ENCODE measurements around the gene COL9A2. TPM values are rescaled to one million over a fixed set of nuclear protein-coding genes. Genes with fewer than 3 reads are reported as not detected.

COL9A2 gene
- total RNA-seq (1 to 10 TPM; 3.5 to 4.6 (median 3.8) TPM), total RNA-seq (1.4 to 11.2 (median 5.6) reads per million in 29 experiments)
- 1.6 TPM for total RNA-seq (2013)

DNA sequence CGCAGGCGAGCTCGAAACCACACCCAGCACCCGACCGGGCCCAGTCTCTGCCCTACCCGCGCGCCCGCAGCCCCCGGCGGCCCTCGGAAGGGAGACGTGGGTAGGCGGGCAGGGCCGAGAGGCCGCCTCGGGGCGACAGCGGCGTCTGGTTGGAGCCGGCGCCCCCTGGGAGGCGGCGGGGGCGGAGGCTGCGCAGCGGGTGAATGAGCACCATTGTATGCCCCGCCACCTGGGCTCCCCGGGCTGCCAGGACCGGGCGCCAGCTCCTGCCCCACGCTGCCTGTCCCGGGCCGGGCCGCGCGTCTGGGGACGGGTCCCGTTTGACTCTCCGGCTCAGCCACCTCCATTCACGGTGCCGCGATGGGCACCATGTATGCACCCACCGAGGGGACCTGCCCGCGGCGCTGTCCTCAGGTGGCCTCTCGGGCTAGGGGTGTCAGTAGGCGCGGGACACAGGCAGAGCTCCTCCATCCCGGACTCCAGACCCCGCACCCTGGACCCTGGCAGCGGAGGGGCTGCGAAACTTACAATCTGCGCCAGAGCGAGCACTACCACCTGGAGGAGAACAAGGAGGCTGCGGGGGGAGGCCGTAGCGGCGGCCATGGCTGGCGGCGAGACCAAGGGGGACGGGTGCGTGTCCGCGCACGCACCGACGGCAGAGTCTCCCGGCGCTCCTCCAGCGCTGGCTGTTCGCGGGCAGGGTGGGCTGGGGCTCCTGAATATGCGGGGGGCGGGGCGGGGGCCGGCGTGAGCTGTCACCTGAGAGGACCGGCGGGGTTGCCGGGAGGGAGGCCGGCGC lies at the start of gene COL9A2:
Gene COL9A2 (minus strand): TSS at position 692 of the 799 bp plus-strand sequence. CDS start 89 bp downstream, at position 603.
- 2% methylated on average over 83 of the region's 84 CpGs for WGBS (ENCODE audit: insufficient coverage)
- POLR2A ChIA-PET, result interaction anchor here in 1 of 2 donors (0.6 to 1.3 kb wide), 2 partner anchors 61 to 91 kb away, joined by 3 read pairs; no protein-coding TSS in a partner anchor

GRCh38 chr1:40363721-40364120 lies 46.6 kb upstream of the COL9A2 start:
- Mint-ChIP-seq H3K4me3 (no peak overlapping the region), H3K9me3 (peaks cover 0 to 4% (median 4%) of the 10 kb centered on the region in 3 donors), H3K27ac (no peak overlapping the region), H3K27me3 (no peaks in the 10 kb centered on the region), H3K4me1 (peaks cover 0 to 6% (median 4%) of the 10 kb centered on the region in 3 donors), H3K36me3 (no peaks in the 10 kb centered on the region)
- Histone ChIP-seq H3K27ac (ENCODE audit: low read length) (no peak overlapping the region), H3K9me3 (peaks cover 2% of the 10 kb centered on the region), H3K27me3 (replicated peaks in 1 of 2; ENCODE audit: control insufficient read depth in 2 of 2, extremely low read depth in 1 of 2, insufficient read depth in 2 of 2, low read length in 1 of 2) (peaks cover 0 to 11% of the 10 kb centered on the region in 2 experiments), H3K4me1 (ENCODE audit: control insufficient read depth in 1 of 2, extremely low read depth in 1 of 2, insufficient read depth in 2 of 2, low read length in 2 of 2) (no peaks in the 10 kb centered on the region), H3K4me3 (ENCODE audit: control insufficient read depth in 1 of 2, extremely low read depth in 1 of 2, low read length in 1 of 2) (no peak overlapping the region), H3K36me3 (ENCODE audit: control insufficient read depth in 2 of 2, extremely low read depth in 1 of 2, insufficient read depth in 1 of 2, low read length in 1 of 2) (no peaks in the 10 kb centered on the region)
- no peak for ATAC-seq (replicated peaks in 1 of 4)
- ChIA-PET POLR2A (interaction anchor here in 1 of 2 donors (0.5 to 1.7 kb wide), 2 partner anchors 10 to 345 kb away, joined by 5 to 7 read pairs; partner anchors contain the start of gene SMAP2), CTCF (interaction anchor here (0.5 to 3.0 kb wide), 6 partner anchors 10 to 251 kb away, joined by 3 to 12 read pairs (median 4); partner anchors contain the start of gene SMAP2 (in 1 of the 2))
- no CpG with 5 or more reads among the region's 2 CpGs for WGBS (ENCODE audit: insufficient coverage)
- no peak for DNase-seq

More for the DNA sequence above, at the start of gene COL9A2:
- Histone ChIP-seq H3K4me3 (ENCODE audit: control insufficient read depth in 1 of 2, extremely low read depth in 1 of 2, low read length in 1 of 2) (peak within 1 kb of the TSS; percentile 61 to 85), H3K9me3 (no peaks in the 10 kb centered on the region), H3K27me3 (replicated peaks in 1 of 2; ENCODE audit: control insufficient read depth in 2 of 2, extremely low read depth in 1 of 2, insufficient read depth in 2 of 2, low read length in 1 of 2) (peaks cover 2 to 33% of the 10 kb centered on the region in 2 experiments), H3K27ac (ENCODE audit: low read length) (no peak within 1 kb of the TSS), H3K36me3 (ENCODE audit: control insufficient read depth in 2 of 2, extremely low read depth in 1 of 2, insufficient read depth in 1 of 2, low read length in 1 of 2) (no peaks in the 10 kb centered on the region), H3K4me1 (ENCODE audit: control insufficient read depth in 1 of 2, extremely low read depth in 1 of 2, insufficient read depth in 2 of 2, low read length in 2 of 2) (peaks cover 13 to 46% of the 10 kb centered on the region in 2 experiments)
- peak in 34 of 35 experiments; percentile 24 to 74 (median 54) for DNase-seq
- peaks cover 9 to 10% of the 10 kb centered on the region in 2 donors for H3K27me3 Mint-ChIP-seq
- H3K36me3 Mint-ChIP-seq, result no peaks in the 10 kb centered on the region
- no peak within 1 kb of the TSS for H3K27ac Mint-ChIP-seq
- CTCF ChIA-PET, result interaction anchor here in 1 of 2 donors (0.8 to 3.4 kb wide), 7 partner anchors 22 to 189 kb away, joined by 5 to 20 read pairs (median 11); partner anchors contain the start of gene ZMPSTE24
- peak within 1 kb of the TSS; percentile 81 to 90 (median 83) for H3K4me3 Mint-ChIP-seq
- peaks cover 33 to 53% (median 40%) of the 10 kb centered on the region in 3 donors for H3K4me1 Mint-ChIP-seq
- ATAC-seq (replicated peaks in 1 of 4), result peak; percentile 68 to 76 (median 72)
- H3K9me3 Mint-ChIP-seq, result no peaks in the 10 kb centered on the region

DNA sequence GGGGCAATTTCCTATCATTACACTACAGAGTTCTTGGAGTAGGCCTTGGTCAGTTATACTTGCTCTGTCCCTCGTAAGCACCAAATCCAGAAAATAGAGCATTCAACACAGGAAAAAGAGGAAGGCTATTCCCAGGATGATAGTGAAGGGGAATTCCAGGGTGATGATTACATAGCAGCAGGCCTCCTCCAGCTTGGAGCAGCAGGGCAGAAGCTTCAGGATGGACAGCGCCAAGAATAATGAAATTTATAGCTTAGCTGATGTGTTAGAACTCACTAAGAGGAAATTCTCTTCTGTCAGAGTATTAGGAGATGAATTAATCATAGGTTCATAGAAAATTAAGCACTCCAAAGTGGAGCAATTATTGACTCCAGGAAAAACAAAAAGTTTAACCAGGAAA lies 45.6 kb upstream of the COL9A2 start:
- CTCF ChIA-PET, result interaction anchor here in 1 of 2 donors (3.0 kb wide), 1 partner anchor 25 kb away, joined by 12 read pairs; no protein-coding TSS in a partner anchor
- no CpG with 5 or more reads among the region's 2 CpGs for WGBS (ENCODE audit: insufficient coverage)
- H3K27ac Mint-ChIP-seq, result no peak overlapping the region

DNA sequence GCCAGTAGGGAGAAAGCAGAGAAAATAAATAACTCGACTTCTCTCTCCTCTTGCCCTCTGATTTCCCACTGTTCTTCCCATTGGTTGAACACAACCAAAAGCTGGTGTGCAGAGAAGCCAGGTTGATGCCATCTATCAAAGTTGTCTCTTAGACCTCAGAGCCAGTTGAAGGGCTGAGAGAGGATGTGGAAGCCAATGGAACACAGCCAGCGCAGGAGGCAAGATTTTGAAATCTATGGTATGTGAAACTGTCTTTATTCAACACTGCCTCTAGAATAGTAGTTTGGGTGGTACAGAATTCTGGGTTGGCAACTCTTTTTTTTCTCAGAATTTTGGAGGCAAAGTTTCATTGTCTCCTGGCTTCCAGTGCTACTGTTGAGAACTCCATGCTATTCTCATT lies 45.1 kb upstream of the COL9A2 start:
- ATAC-seq (replicated peaks in 1 of 4), result no peak
- no peak overlapping the region for H3K27ac ChIP-seq (ENCODE audit: low read length)
- ChIA-PET POLR2A (interaction anchor here in 1 of 2 donors (0.6 kb wide), 1 partner anchor 78 kb away, joined by 5 read pairs; no protein-coding TSS in a partner anchor), CTCF (no interaction called here)
- peaks cover 2% of the 10 kb centered on the region for H3K9me3 ChIP-seq
- H3K27me3 ChIP-seq (replicated peaks in 1 of 2; ENCODE audit: control insufficient read depth in 2 of 2, extremely low read depth in 1 of 2, insufficient read depth in 2 of 2, low read length in 1 of 2), result peaks cover 0 to 11% of the 10 kb centered on the region in 2 experiments
- Mint-ChIP-seq H3K4me1 (peaks cover 0 to 6% (median 4%) of the 10 kb centered on the region in 3 donors), H3K27ac (no peak overlapping the region), H3K9me3 (peaks cover 0 to 4% (median 4%) of the 10 kb centered on the region in 3 donors), H3K4me3 (no peak overlapping the region), H3K36me3 (no peaks in the 10 kb centered on the region), H3K27me3 (no peaks in the 10 kb centered on the region)
- no peak for DNase-seq
- WGBS (ENCODE audit: insufficient coverage), result no CpG with 5 or more reads among the region's 2 CpGs
- no peak overlapping the region for H3K4me3 ChIP-seq (ENCODE audit: control insufficient read depth in 1 of 2, extremely low read depth in 1 of 2, low read length in 1 of 2)
- H3K36me3 ChIP-seq (ENCODE audit: control insufficient read depth in 2 of 2, extremely low read depth in 1 of 2, insufficient read depth in 1 of 2, low read length in 1 of 2), result no peaks in the 10 kb centered on the region
- no peaks in the 10 kb centered on the region for H3K4me1 ChIP-seq (ENCODE audit: control insufficient read depth in 1 of 2, extremely low read depth in 1 of 2, insufficient read depth in 2 of 2, low read length in 2 of 2)

More for the DNA sequence above, 45.6 kb upstream of the COL9A2 start:
- POLR2A ChIA-PET, result no interaction called here
- Histone ChIP-seq H3K27ac (ENCODE audit: low read length) (no peak overlapping the region), H3K9me3 (peaks cover 2% of the 10 kb centered on the region), H3K4me1 (ENCODE audit: control insufficient read depth in 1 of 2, extremely low read depth in 1 of 2, insufficient read depth in 2 of 2, low read length in 2 of 2) (no peaks in the 10 kb centered on the region), H3K27me3 (replicated peaks in 1 of 2; ENCODE audit: control insufficient read depth in 2 of 2, extremely low read depth in 1 of 2, insufficient read depth in 2 of 2, low read length in 1 of 2) (peaks cover 0 to 11% of the 10 kb centered on the region in 2 experiments), H3K36me3 (ENCODE audit: control insufficient read depth in 2 of 2, extremely low read depth in 1 of 2, insufficient read depth in 1 of 2, low read length in 1 of 2) (no peaks in the 10 kb centered on the region), H3K4me3 (ENCODE audit: control insufficient read depth in 1 of 2, extremely low read depth in 1 of 2, low read length in 1 of 2) (no peak overlapping the region)
- Mint-ChIP-seq H3K9me3 (peaks cover 0 to 4% (median 4%) of the 10 kb centered on the region in 3 donors), H3K4me1 (peaks cover 0 to 6% (median 4%) of the 10 kb centered on the region in 3 donors), H3K4me3 (no peak overlapping the region), H3K36me3 (no peaks in the 10 kb centered on the region), H3K27me3 (no peaks in the 10 kb centered on the region)
- no peak for DNase-seq
- ATAC-seq (replicated peaks in 1 of 4), result no peak

DNA sequence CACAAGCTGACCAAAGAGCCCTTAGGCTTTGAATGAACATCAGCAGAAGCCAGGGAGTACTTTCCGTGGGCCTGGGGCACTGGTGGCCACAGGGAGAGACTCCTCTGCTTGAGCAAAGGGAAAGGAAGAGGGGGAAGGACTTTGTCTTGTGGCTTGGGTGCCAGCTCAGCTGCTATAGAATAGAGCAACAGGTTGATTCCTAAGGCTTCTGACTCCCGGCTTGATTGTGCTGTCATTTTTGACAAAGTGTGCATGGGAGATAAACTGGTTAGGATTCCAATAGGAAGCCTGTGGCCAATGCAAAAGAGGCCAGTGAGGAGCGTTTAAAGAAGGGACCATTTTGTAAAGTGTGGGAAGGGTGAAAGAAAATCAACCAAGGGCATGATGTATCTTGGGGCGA lies 44.6 kb upstream of the COL9A2 start:
- Histone ChIP-seq H3K9me3 (peaks cover 2% of the 10 kb centered on the region), H3K4me3 (ENCODE audit: control insufficient read depth in 1 of 2, extremely low read depth in 1 of 2, low read length in 1 of 2) (no peak overlapping the region), H3K27me3 (replicated peaks in 1 of 2; ENCODE audit: control insufficient read depth in 2 of 2, extremely low read depth in 1 of 2, insufficient read depth in 2 of 2, low read length in 1 of 2) (peaks cover 0 to 11% of the 10 kb centered on the region in 2 experiments), H3K27ac (ENCODE audit: low read length) (no peak overlapping the region), H3K4me1 (ENCODE audit: control insufficient read depth in 1 of 2, extremely low read depth in 1 of 2, insufficient read depth in 2 of 2, low read length in 2 of 2) (no peaks in the 10 kb centered on the region), H3K36me3 (ENCODE audit: control insufficient read depth in 2 of 2, extremely low read depth in 1 of 2, insufficient read depth in 1 of 2, low read length in 1 of 2) (no peaks in the 10 kb centered on the region)
- ChIA-PET CTCF (no interaction called here), POLR2A (interaction anchor here (0.6 kb wide), 3 partner anchors 78 to 202 kb away, joined by 3 to 5 read pairs (median 3); partner anchors contain the start of gene ZFP69B (in 1 of the 2))
- Mint-ChIP-seq H3K27ac (no peak overlapping the region), H3K36me3 (no peaks in the 10 kb centered on the region), H3K4me1 (peaks cover 0 to 6% (median 4%) of the 10 kb centered on the region in 3 donors), H3K9me3 (peaks cover 0 to 4% (median 4%) of the 10 kb centered on the region in 3 donors), H3K27me3 (no peaks in the 10 kb centered on the region), H3K4me3 (no peak overlapping the region)
- DNase-seq (no peak), ATAC-seq (replicated peaks in 1 of 4) (no peak)
- WGBS (ENCODE audit: insufficient coverage), result 98% methylated on average over 3 of the region's 4 CpGs

DNA sequence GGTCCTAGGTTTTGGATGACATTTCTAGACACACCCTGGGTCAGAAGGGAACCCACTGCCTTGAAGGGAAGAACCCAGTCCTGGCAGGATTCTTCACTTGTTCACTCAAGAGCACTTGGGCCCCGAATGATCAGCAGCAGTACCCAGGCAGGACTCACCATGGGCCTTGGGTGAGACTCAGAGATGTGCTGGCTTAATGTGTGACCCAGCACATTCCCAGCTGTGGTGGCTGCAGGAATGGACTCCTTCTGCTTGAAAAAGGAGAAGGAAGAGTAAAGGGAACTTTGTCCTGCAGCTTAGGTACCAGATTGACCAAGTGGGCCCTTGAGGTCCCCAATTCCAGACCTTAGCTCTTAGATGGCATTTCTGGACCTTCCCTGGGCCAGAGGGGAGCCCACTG lies 44.1 kb upstream of the COL9A2 start:
- CTCF ChIA-PET, result no interaction called here
- 100% methylated on average over 1 of the region's 1 CpG for WGBS (ENCODE audit: insufficient coverage)
- POLR2A ChIA-PET, result interaction anchor here in 1 of 2 donors (0.6 kb wide), 2 partner anchors 89 to 202 kb away, joined by 3 read pairs; partner anchors contain the start of gene ZFP69B
- ATAC-seq (replicated peaks in 1 of 4), result no peak
- Mint-ChIP-seq H3K27me3 (no peaks in the 10 kb centered on the region), H3K4me1 (peaks cover 0 to 6% (median 4%) of the 10 kb centered on the region in 3 donors), H3K27ac (no peak overlapping the region), H3K9me3 (peaks cover 0 to 4% (median 4%) of the 10 kb centered on the region in 3 donors), H3K4me3 (no peak overlapping the region), H3K36me3 (no peaks in the 10 kb centered on the region)
- H3K4me1 ChIP-seq (ENCODE audit: control insufficient read depth in 1 of 2, extremely low read depth in 1 of 2, insufficient read depth in 2 of 2, low read length in 2 of 2), result no peaks in the 10 kb centered on the region
- H3K4me3 ChIP-seq (ENCODE audit: control insufficient read depth in 1 of 2, extremely low read depth in 1 of 2, low read length in 1 of 2), result no peak overlapping the region
- no peak for DNase-seq
- H3K27me3 ChIP-seq (replicated peaks in 1 of 2; ENCODE audit: control insufficient read depth in 2 of 2, extremely low read depth in 1 of 2, insufficient read depth in 2 of 2, low read length in 1 of 2), result peaks cover 0 to 11% of the 10 kb centered on the region in 2 experiments
- H3K27ac ChIP-seq (ENCODE audit: low read length), result no peak overlapping the region
- peaks cover 2% of the 10 kb centered on the region for H3K9me3 ChIP-seq
- no peaks in the 10 kb centered on the region for H3K36me3 ChIP-seq (ENCODE audit: control insufficient read depth in 2 of 2, extremely low read depth in 1 of 2, insufficient read depth in 1 of 2, low read length in 1 of 2)
